ENCODE measurements around the gene SERPINB12.

Gene SERPINB12

DNA sequence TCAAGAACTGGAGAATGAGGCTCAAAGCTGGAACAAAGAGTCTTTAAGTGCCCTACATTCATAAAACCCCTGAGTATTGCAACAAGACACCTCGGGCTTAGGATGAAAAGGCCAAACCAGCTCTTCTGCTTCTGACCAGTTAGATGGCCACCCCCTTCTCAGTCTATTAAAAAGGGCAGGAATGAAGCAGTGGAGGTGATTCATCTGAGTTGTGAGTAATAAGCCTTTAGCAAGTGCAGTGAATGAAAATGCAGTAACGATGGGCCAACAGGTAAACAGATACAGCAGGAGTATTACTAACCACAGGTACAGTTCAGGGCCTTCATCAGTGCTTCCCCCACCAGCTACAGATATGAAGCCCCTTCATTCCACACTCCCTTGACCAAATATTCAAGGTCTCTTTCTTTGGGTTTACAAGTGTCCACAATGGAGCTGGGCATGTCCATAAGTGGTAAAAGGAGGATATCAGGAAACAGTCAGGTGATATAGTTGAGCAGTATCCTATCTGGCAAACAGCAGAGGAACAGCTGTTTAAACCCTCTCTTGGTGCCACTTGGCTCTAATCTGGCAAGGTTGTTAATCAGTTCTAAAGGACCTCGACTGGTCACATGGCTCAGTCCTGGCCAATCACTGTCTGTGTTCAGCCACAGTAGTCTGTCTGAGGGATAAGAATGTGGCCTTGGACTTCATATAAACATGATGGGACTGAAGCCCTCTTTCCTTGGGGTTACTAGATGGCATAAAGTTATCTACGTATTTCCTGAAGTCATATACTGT, 62.8 kb downstream of the SERPINB12 start:
- no peak for DNase-seq

DNA sequence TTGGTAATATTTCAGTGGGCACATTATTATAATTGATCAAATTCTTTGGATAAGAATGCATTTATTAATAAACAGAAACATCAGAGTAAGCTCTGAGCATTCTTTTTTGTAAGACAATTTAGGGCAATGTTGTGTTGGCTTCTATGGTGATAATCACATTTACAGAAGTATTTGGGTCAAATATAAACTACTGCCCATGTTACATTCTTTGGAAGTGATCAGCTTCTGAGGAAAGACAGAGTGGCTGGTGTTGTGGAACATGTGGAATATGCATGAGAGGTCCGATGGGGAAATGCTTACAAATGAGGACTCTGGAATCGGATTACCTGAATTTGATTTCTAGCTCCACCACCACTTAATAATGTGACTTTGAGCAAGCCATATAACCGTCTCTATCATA, 64.4 kb downstream of the SERPINB12 start:
- DNase-seq = no peak

DNA sequence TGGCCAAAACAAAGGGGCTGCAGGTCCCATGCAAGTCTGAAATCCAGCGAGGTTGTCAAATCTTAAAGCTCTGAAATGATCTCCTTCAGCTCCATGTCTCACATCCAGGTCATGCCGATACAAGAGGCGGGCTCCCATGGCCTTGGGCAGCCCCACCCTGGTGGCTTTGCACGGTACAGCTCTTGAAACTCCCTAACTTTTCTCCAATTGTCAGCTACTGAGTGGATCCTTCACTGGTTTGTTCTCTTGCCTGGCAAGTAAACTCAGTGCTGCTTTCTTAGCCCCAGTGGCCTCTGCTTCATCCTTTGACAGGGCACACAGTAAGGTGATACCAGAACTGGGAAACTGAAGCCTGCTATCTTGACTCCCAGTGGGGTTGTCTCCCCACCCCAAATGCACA, 71.3 kb downstream of the SERPINB12 start:
- no peak for DNase-seq

DNA sequence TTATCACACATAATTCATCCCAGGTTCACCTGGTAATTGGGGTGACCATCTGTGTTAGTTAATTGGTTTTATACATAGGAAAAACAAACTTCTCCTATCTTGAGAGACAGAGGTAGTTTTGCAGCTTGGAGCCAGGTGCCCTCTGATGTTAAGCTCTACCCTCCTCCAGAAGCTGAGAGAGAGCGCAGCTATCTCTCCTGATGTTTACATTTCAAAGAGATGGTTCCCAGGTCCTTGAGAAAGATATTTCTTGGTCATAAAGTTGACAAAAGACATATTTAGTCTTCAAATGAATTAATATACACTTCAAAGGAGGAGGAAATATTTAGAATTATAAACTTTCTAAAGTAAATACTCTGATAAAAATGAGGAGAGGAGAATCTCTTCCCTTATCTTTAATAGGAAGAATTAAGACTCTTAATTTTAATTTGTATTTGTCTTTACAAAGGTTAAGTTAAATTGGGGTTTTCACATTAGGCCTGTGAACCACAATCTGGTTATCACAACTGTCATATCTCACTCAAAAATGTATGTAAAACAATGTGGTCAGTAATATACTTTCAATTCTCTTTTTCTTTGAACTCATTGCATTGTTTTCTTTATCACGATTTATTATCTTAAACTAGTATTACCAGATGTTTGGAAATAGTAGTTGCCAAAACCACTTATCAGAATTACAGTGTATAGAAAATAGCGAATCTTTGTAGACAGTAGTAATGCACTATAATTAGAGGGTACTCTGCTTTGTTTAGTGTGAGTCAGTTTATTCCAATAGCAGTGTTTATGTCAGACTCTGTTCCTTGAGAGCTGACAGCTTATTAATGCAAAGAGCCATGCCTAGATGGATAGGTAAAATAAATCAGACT, 75.1 kb downstream of the SERPINB12 start:
- DNase-seq = no peak

DNA sequence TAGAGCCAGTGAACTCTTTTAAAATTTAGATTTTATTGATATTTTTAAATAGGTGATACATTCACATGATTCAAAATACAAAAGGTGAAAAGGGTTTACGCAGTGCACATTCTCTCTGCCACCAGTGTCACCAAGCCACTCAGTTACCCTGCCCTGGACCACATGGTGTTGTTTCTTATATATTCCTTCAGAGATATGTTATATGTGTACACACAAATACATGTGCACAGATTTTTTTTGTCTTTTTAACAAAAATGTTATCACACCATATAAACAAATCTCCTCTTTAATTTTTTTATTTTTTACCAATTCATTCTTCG, 75.7 kb downstream of the SERPINB12 start:
- DNase-seq = no peak

All from DMS79 (cell line).